C4-2B (cell line): ENCODE data around the gene TTLL7.

ENCODE experiments used
- CTCF ChIP-seq: fragments of 450-650 bp; conservative IDR thresholded peaks from 2 replicates; pipeline ENCODE4 v1.5.1; 2017; ENCODE audit warnings: mild to moderate bottlenecking
- ZFX ChIP-seq: fragments of 450-650 bp; IDR thresholded peaks from 2 replicates; pipeline ENCODE4 v1.6.1; 2017

DNA sequence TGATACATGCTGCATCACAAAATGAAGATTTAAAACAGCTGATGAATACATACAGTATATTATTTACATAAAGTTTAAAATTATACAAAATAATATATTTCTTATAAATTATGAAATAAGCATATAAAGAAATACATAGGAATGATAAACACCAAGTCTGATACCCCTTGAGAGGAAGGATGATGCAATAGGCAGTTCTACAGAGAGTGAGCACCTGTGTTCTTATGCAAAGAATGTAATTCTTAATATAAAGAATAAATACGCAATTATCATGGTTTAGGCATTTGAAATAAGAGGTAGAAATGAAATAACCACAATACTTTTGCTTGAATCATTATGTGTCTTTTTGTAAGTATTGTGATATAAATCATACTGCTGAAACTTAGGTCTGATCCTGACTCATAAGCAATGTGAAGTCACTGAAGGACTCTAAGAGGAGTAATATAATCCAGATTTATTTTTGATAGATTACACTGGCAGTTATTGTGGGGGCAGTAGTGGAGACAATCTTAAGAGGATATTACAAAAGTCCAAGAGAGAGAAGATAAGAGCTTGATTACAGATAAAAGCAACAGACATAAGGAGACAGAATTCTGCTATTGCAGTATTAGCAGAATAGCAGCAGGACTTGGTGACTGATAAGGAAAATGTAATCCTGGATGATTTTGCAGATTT lies 39.0 kb downstream of the TTLL7 start:
- TF ChIP-seq CTCF (no peak), ZFX (no peak)
